SU-DHL-6 (cell line): ENCODE data around the gene PGBD2.
"Not testable (repeated sequence)": the region's sequence is repeated elsewhere in the genome, so short reads cannot be mapped to it uniquely, and the experiment has no call there.

ENCODE experiments used
- EZH2phosphoT487 ChIP-seq: fragments of 200-600 bp; sonication (generic), shearing (Covaris generic); conservative IDR thresholded peaks from 2 replicates; pipeline ENCODE4 v1.6.1; 2018; ENCODE audit warnings: mild to moderate bottlenecking, antibody characterized with exemption, low read length, moderate library complexity, mixed read lengths
- TF ChIP-seq, protein P1 (sequence below): fragments of 200-600 bp; sonication (generic); IDR thresholded peaks from one replicate; pipeline ENCODE4 v1.5.1; 2017; ENCODE audit warnings: antibody characterized with exemption, mild to moderate bottlenecking, low read length, moderate library complexity; ENCODE audit not compliant: insufficient read depth, poor library complexity, severe bottlenecking

DNA sequence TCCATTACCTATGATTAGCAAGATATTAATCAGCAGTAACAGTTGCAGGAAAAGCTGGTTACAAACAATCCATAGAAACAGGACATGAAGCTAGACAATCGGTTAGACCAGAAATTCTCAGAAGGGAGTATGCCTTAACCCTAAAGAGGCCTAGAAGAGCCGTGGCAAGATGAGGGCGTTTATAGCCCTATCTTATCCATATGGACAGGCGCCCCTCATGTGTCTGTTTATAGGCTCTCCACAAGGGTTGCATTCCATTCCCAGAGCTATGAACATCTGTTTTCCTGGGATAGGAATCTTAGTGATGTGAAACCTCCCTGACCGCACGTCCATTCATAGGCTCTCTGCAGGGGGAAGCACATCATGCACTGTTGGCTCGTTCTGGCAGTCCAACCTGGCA lies 23.6 kb upstream of the PGBD2 start:
- TF ChIP-seq, protein P1, sequence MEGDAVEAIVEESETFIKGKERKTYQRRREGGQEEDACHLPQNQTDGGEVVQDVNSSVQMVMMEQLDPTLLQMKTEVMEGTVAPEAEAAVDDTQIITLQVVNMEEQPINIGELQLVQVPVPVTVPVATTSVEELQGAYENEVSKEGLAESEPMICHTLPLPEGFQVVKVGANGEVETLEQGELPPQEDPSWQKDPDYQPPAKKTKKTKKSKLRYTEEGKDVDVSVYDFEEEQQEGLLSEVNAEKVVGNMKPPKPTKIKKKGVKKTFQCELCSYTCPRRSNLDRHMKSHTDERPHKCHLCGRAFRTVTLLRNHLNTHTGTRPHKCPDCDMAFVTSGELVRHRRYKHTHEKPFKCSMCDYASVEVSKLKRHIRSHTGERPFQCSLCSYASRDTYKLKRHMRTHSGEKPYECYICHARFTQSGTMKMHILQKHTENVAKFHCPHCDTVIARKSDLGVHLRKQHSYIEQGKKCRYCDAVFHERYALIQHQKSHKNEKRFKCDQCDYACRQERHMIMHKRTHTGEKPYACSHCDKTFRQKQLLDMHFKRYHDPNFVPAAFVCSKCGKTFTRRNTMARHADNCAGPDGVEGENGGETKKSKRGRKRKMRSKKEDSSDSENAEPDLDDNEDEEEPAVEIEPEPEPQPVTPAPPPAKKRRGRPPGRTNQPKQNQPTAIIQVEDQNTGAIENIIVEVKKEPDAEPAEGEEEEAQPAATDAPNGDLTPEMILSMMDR = not testable (repeated sequence)
- TF ChIP-seq EZH2phosphoT487 = not testable (repeated sequence)
